Nephron (organoid): ENCODE data around the gene CELF2.
A peak's percentile ranks its signal among the peaks of the same experiment; 100 is the strongest.

Experiments
- H3K27ac Mint-ChIP-seq, 3 experiments: 2 replicates each; pipeline ENCODE4 v1.8.0; 2020; ENCODE audit warnings: mixed read lengths in 3 of 3, mild to moderate bottlenecking in 2 of 3, moderate library complexity in 1 of 3
- H3K27me3 Mint-ChIP-seq: 2 replicates; pipeline ENCODE4 v1.8.0; 2021; ENCODE audit warnings: low read depth, mild to moderate bottlenecking, moderate library complexity, mixed read lengths
- H3K36me3 Mint-ChIP-seq: 2 replicates; pipeline ENCODE4 v1.8.0; 2020; ENCODE audit warnings: low read depth, mixed read lengths
- H3K4me1 Mint-ChIP-seq: 2 replicates; pipeline ENCODE4 v1.8.0; 2020; ENCODE audit warnings: mixed read lengths
- H3K4me3 Mint-ChIP-seq, 3 experiments: 2 replicates each; pipeline ENCODE4 v1.8.0; 2020; ENCODE audit warnings: mild to moderate bottlenecking in 3 of 3, mixed read lengths in 3 of 3, moderate library complexity in 2 of 3
- H3K9me3 Mint-ChIP-seq: 2 replicates; pipeline ENCODE4 v1.8.0; 2020; ENCODE audit warnings: mixed read lengths
- CTCF ChIP-seq, 3 experiments: fragments of 200-600 bp; sonication (generic); IDR thresholded peaks; one replicate each; pipeline ENCODE4 v1.5.0; 2021; ENCODE audit warnings: antibody characterized with exemption in 3 of 3; ENCODE audit not compliant: unreplicated experiment in 3 of 3

The CELF2 gene

GRCh38 chr10:11043039-11043438, 25.4 kb downstream of the CELF2 start:
- Mint-ChIP-seq H3K27ac (no peak overlapping the region), H3K36me3 (peaks cover 9% of the 10 kb centered on the region), H3K9me3 (no peaks in the 10 kb centered on the region), H3K4me1 (peaks cover 33% of the 10 kb centered on the region), H3K27me3 (peaks cover 4% of the 10 kb centered on the region), H3K4me3 (no peak overlapping the region)
- TF ChIP-seq CTCF (IDR thresholded peaks at IDR 0.05; ENCODE audit: unreplicated experiment in 3 of 3): no peak

- Mint-ChIP-seq H3K9me3 (no peaks in the 10 kb centered on the region), H3K27me3 (peaks cover 4% of the 10 kb centered on the region), H3K36me3 (peaks cover 9% of the 10 kb centered on the region), H3K4me3 (no peak overlapping the region), H3K27ac (no peak overlapping the region), H3K4me1 (peaks cover 36% of the 10 kb centered on the region)
- no peak for TF ChIP-seq CTCF (IDR thresholded peaks at IDR 0.05; ENCODE audit: unreplicated experiment in 3 of 3)
Observed at GRCh38 chr10:11043446-11044127, 25.9 kb downstream of the CELF2 start.

- Mint-ChIP-seq H3K9me3 (no peaks in the 10 kb centered on the region), H3K4me3 (no peak overlapping the region), H3K4me1 (peaks cover 51% of the 10 kb centered on the region), H3K36me3 (peaks cover 9% of the 10 kb centered on the region), H3K27ac (peak overlapping the region in 1 of 3 experiments; percentile 30), H3K27me3 (peaks cover 4% of the 10 kb centered on the region)
- no peak for TF ChIP-seq CTCF (IDR thresholded peaks at IDR 0.05; ENCODE audit: unreplicated experiment in 3 of 3)
Observed at GRCh38 chr10:11045487-11045886, 27.8 kb downstream of the CELF2 start.

GRCh38 chr10:11045995-11046775, 28.5 kb downstream of the CELF2 start:
- Mint-ChIP-seq H3K27ac (peak overlapping the region in 1 of 3 experiments; percentile 30), H3K36me3 (peaks cover 9% of the 10 kb centered on the region), H3K9me3 (no peaks in the 10 kb centered on the region), H3K4me1 (peaks cover 57% of the 10 kb centered on the region), H3K27me3 (peaks cover 4% of the 10 kb centered on the region), H3K4me3 (no peak overlapping the region)
- no peak for TF ChIP-seq CTCF (IDR thresholded peaks at IDR 0.05; ENCODE audit: unreplicated experiment in 3 of 3)

- peaks cover 9% of the 10 kb centered on the region for H3K36me3 Mint-ChIP-seq
- no peak overlapping the region for H3K4me3 Mint-ChIP-seq
- no peaks in the 10 kb centered on the region for H3K9me3 Mint-ChIP-seq
- peaks cover 4% of the 10 kb centered on the region for H3K27me3 Mint-ChIP-seq
- TF ChIP-seq CTCF (IDR thresholded peaks at IDR 0.05; ENCODE audit: unreplicated experiment in 3 of 3): no peak
- H3K4me1 Mint-ChIP-seq: peaks cover 61% of the 10 kb centered on the region
- no peak overlapping the region for H3K27ac Mint-ChIP-seq
Observed at GRCh38 chr10:11046776-11047160, 29.1 kb downstream of the CELF2 start.
